H1 (cell line): Measurements from ENCODE around the gene NBAS. TPM values are rescaled to one million over a fixed set of nuclear protein-coding genes. Genes with fewer than 3 reads are reported as not detected.
A peak's percentile ranks its signal among the peaks of the same experiment; 100 is the strongest.

Source experiments
- ASH2L ChIP-seq: fragments of 200-600, 300-600 bp; sonication (generic); IDR thresholded peaks from one replicate; pipeline ENCODE4 v1.7.1; 2017; ENCODE audit warnings: low read length
- BACH1 ChIP-seq: IDR thresholded peaks from 2 replicates; pipeline ENCODE4 v1.6.1; 2012; ENCODE audit warnings: low read length, improper control_type of control experiment
- BCL11A ChIP-seq, 2 experiments: IDR thresholded peaks; one replicate each; pipeline ENCODE4 v1.6.1; 2011; ENCODE audit warnings: low read depth in 2 of 2, low read length in 2 of 2, mild to moderate bottlenecking in 2 of 2
- CBX8 ChIP-seq: fragments of 300-800, 300-1000 bp; sonication (generic); IDR thresholded peaks from 2 replicates; pipeline ENCODE4 v1.7.1; 2016; ENCODE audit warnings: low read depth, low read length, borderline replicate concordance
- CEBPB ChIP-seq: IDR thresholded peaks from 2 replicates; pipeline ENCODE4 v1.6.1; 2012; ENCODE audit warnings: low read depth, low read length
- CHD1 ChIP-seq: IDR thresholded peaks from 2 replicates; pipeline ENCODE4 v1.6.1; 2012; ENCODE audit warnings: low read depth, low read length, improper control_type of control experiment
- CTCF ChIP-seq, 3 experiments: IDR thresholded peaks; 1 replicate in 2 of 3; 2 replicates in 1 of 3; pipeline versions ENCODE4 v1.5.1 to v1.6.1; 2011; ENCODE audit warnings: low read length in 3 of 3, mild to moderate bottlenecking in 3 of 3, inconsistent platforms in 2 of 3, low read depth in 1 of 3, moderate library complexity in 1 of 3; ENCODE audit not compliant: insufficient read depth in 1 of 3; ENCODE audit errors: control extremely low read depth in 1 of 3
- FOSL1 ChIP-seq: IDR thresholded peaks from 2 replicates; pipeline ENCODE4 v1.6.1; 2011; ENCODE audit warnings: mild to moderate bottlenecking, low read depth, low read length, moderate library complexity; ENCODE audit not compliant: insufficient read depth
- GABPA ChIP-seq: IDR thresholded peaks from 2 replicates; pipeline ENCODE4 v1.6.1; 2011; ENCODE audit warnings: mild to moderate bottlenecking, low read length, moderate library complexity, borderline replicate concordance; ENCODE audit not compliant: insufficient read depth
- KDM1A ChIP-seq: fragments of 200-600, 300-600 bp; sonication (generic); IDR thresholded peaks from 2 replicates; pipeline ENCODE4 v1.7.1; 2016; ENCODE audit warnings: mild to moderate bottlenecking, low read length, borderline replicate concordance
- MAFK ChIP-seq: IDR thresholded peaks from 2 replicates; pipeline ENCODE4 v1.6.1; 2012; ENCODE audit warnings: low read depth, mild to moderate bottlenecking, improper control_type of control experiment, low read length
- MAX ChIP-seq: IDR thresholded peaks from 2 replicates; pipeline ENCODE4 v1.6.1; 2012; ENCODE audit warnings: inconsistent platforms
- NANOG ChIP-seq: IDR thresholded peaks from 2 replicates; pipeline ENCODE4 v1.6.1; 2011; ENCODE audit warnings: low read length, low read depth, mild to moderate bottlenecking, inconsistent platforms; ENCODE audit not compliant: insufficient read depth, poor library complexity, severe bottlenecking
- PHF8 ChIP-seq: fragments of 200-600 bp; sonication (generic); conservative IDR thresholded peaks from 2 replicates; pipeline ENCODE4 v1.7.1; 2012; ENCODE audit warnings: low read depth, mild to moderate bottlenecking, inconsistent platforms, low read length, moderate library complexity
- RBBP5 ChIP-seq: IDR thresholded peaks from 2 replicates; pipeline ENCODE4 v1.7.1; 2012; ENCODE audit warnings: low read depth, mild to moderate bottlenecking, inconsistent platforms, low read length, moderate library complexity, borderline replicate concordance
- RNF2 ChIP-seq: fragments of 200-900, 300-1000 bp; sonication (generic); IDR thresholded peaks from 2 replicates; pipeline ENCODE4 v1.7.1; 2016; ENCODE audit warnings: borderline replicate concordance, low read depth, mild to moderate bottlenecking, antibody characterized with exemption, low read length; ENCODE audit not compliant: poor library complexity, severe bottlenecking; ENCODE audit errors: missing control alignments
- SIN3A ChIP-seq, 2 experiments: IDR thresholded peaks in 1 of 2; conservative IDR thresholded peaks in 1 of 2; 2 replicates each; pipeline ENCODE4 v1.6.1; 2011 to 2012; ENCODE audit warnings: low read length in 2 of 2, improper control_type of control experiment in 1 of 2, low read depth in 1 of 2, mild to moderate bottlenecking in 1 of 2
- SP2 ChIP-seq: IDR thresholded peaks from 2 replicates; pipeline ENCODE4 v1.6.1; 2012; ENCODE audit warnings: mild to moderate bottlenecking, low read length, inconsistent platforms
- SP4 ChIP-seq: IDR thresholded peaks from 2 replicates; pipeline ENCODE4 v1.6.1; 2012; ENCODE audit warnings: low read length, inconsistent platforms
- TAF1 ChIP-seq: IDR thresholded peaks from 2 replicates; pipeline ENCODE4 v1.6.1; 2011; ENCODE audit warnings: mild to moderate bottlenecking, low read depth, low read length
- TEAD4 ChIP-seq: IDR thresholded peaks from 2 replicates; pipeline ENCODE4 v1.6.1; 2012; ENCODE audit warnings: low read depth, low read length, inconsistent platforms, mixed read lengths
- polyA plus RNA-seq, 7 experiments: library from polyadenylated mRNA; depleted of rRNA in 3 of 7; stranded (reverse) in 5 of 7; unstranded in 2 of 7; fragments of >200 nt in 5 of 7; fragments of 200-250 nt in 2 of 7; gene quantifications; 1 replicate in 5 of 7; 2 replicates in 1 of 7; 4 replicates in 1 of 7; pipeline versions ENCODE4 v1.2.1 to v1.2.3, GENCODE V29; 2011 to 2013; ENCODE audit warnings: missing spikeins in 2 of 7, mixed read lengths in 2 of 7
- total RNA-seq: library from RNA; stranded (reverse); fragmentation: NEBNext Ultra II Directional; extraction: Animal tissue kit (Norgen Biotek cat#: 25700); gene quantifications from 2 replicates; pipeline ENCODE4 v1.2.1, GENCODE V29; 2021

The NBAS gene
- total and polyA plus RNA-seq, 2 of the 8 experiments (the other 6 are each of a cell fraction or from before 2014, with no cell fraction given), result 19.6 to 34.8 TPM

GRCh38 chr2:15591692-15592463, 30.7 kb upstream of the NBAS start, which contains the start of gene DDX1 (continued):
- TF ChIP-seq FOSL1 (0 out of 2 replicates have a peak, but pooled peaks have one; percentile 9), TAF1 (peak; percentile 98), SP4 (no peak), MAX (peak; percentile 95), RBBP5 (peak; percentile 97; the same call in 1 of the 2 replicates), GABPA (peak; percentile 96), MAFK (no peak), BCL11A (IDR thresholded peaks at IDR 0.05; ENCODE audit: low read depth in 2 of 2, low read length in 2 of 2) (no peak), SP2 (no peak), CBX8 (no peak), SIN3A (conservative IDR thresholded peaks at IDR 0.05 in 1 of 2, IDR thresholded peaks at IDR 0.05 in 1 of 2; ENCODE audit: low read depth in 1 of 2, low read length in 2 of 2) (peak in 1 of 2 experiments; percentile 72; a peak in 2 of 4 replicates), CTCF (IDR thresholded peaks at IDR 0.05; ENCODE audit: control extremely low read depth in 1 of 3, insufficient read depth in 1 of 3, low read depth in 1 of 3, low read length in 3 of 3) (no peak), CEBPB (0 out of 2 replicates have a peak, but pooled peaks have one; percentile 36), ASH2L (peak; percentile 98), BACH1 (peak; percentile 25; the same call in 1 of the 2 replicates), RNF2 (no peak), KDM1A (no peak), PHF8 (peak; percentile 97), TEAD4 (no peak; the same call in 1 of the 2 replicates), CHD1 (no peak), NANOG (peak; percentile 11)
